Fibroblast of lung (primary cell): ENCODE results near the gene PER1. TPM values are rescaled to one million over a fixed set of nuclear protein-coding genes. Genes with fewer than 3 reads are reported as not detected.

ENCODE experiments used
- DNase-seq, 2 donors: peaks; one replicate each; pipeline versions ENCODE4 v3.0.0 to v3.0.0-alpha.2; 2010; ENCODE audit warnings: low read depth in 2 of 2
- H2AFZ ChIP-seq: 2 replicates; pipeline ENCODE4 v1.5.1; 2012; ENCODE audit warnings: low read length, control low read depth, inconsistent platforms
- H3K27ac ChIP-seq: 2 replicates; pipeline ENCODE4 v1.5.1; 2011; ENCODE audit warnings: low read length, control low read depth; ENCODE audit not compliant: insufficient read depth
- H3K27me3 ChIP-seq: 2 replicates; pipeline ENCODE4 v1.5.1; 2011; ENCODE audit warnings: mild to moderate bottlenecking, low read length; ENCODE audit not compliant: control insufficient read depth, insufficient read depth
- H3K36me3 ChIP-seq: 2 replicates; pipeline ENCODE4 v1.5.1; 2011; ENCODE audit warnings: low read length; ENCODE audit not compliant: control insufficient read depth, insufficient read depth
- H3K4me1 ChIP-seq: 2 replicates; pipeline ENCODE4 v1.5.1; 2011; ENCODE audit warnings: low read length; ENCODE audit not compliant: control insufficient read depth, insufficient read depth; ENCODE audit errors: extremely low read depth
- H3K4me2 ChIP-seq: 2 replicates; pipeline ENCODE4 v1.5.1; 2011; ENCODE audit warnings: low read length, control low read depth; ENCODE audit not compliant: insufficient read depth; ENCODE audit errors: extremely low read depth
- H3K4me3 ChIP-seq, 4 experiments: fragments of 200-600 bp in 1 of 4; sonication (generic) in 1 of 4; replicated peaks in 1 of 4; 2 replicates each; pipeline ENCODE4 v1.5.1; 2011 to 2016; ENCODE audit warnings: low read length in 4 of 4, low read depth in 3 of 4, mild to moderate bottlenecking in 3 of 4, control low read depth in 2 of 4, inconsistent platforms in 1 of 4, mixed read lengths in 1 of 4; ENCODE audit not compliant: insufficient read depth in 1 of 4; ENCODE audit errors: control extremely low read depth in 1 of 4
- H3K79me2 ChIP-seq: 2 replicates; pipeline ENCODE4 v1.5.1; 2012; ENCODE audit warnings: mild to moderate bottlenecking, low read length, inconsistent platforms; ENCODE audit not compliant: control insufficient read depth, insufficient read depth
- H3K9ac ChIP-seq: 2 replicates; pipeline ENCODE4 v1.5.1; 2011; ENCODE audit warnings: mild to moderate bottlenecking, low read length, control low read depth; ENCODE audit not compliant: insufficient read depth
- H3K9me3 ChIP-seq: 2 replicates; pipeline ENCODE4 v1.5.1; 2012; ENCODE audit warnings: low read depth, low read length; ENCODE audit not compliant: control insufficient read depth, insufficient read depth
- H4K20me1 ChIP-seq: 2 replicates; pipeline ENCODE4 v1.5.1; 2011; ENCODE audit warnings: low read length; ENCODE audit not compliant: control insufficient read depth, insufficient read depth; ENCODE audit errors: extremely low read depth
- EZH2 ChIP-seq: IDR thresholded peaks from 2 replicates; pipeline ENCODE4 v1.5.1; 2012; ENCODE audit warnings: low read length, control low read depth, mild to moderate bottlenecking; ENCODE audit errors: missing control alignments
- polyA plus RNA-seq, 2 donors: library from polyadenylated mRNA; depleted of rRNA in 1 of 2; stranded (reverse) in 1 of 2; unstranded in 1 of 2; fragments of >200 nt; gene quantifications; 2 replicates each; pipeline ENCODE4 v1.2.1, GENCODE V29; 2011 to 2012; ENCODE audit warnings: missing spikeins in 1 of 2
- total RNA-seq: library from RNA; depleted of rRNA; stranded (reverse); fragments of >200 nt; gene quantifications from 2 replicates; pipeline ENCODE4 v1.2.1, GENCODE V29; 2014
- TF ChIP-seq, protein P1 (sequence below), 2 donors: IDR thresholded peaks in 1 of 2; conservative IDR thresholded peaks in 1 of 2; 1 replicate in 1 of 2; 2 replicates in 1 of 2; pipeline ENCODE4 v1.5.1; 2011 to 2012; ENCODE audit warnings: low read length in 2 of 2, control low read depth in 1 of 2, inconsistent platforms in 1 of 2, low read depth in 1 of 2, mild to moderate bottlenecking in 1 of 2

The PER1 gene
- total and polyA plus RNA-seq, 2 donors (not counting 1 experiment from before 2014, with no cell fraction given), result 2.5 to 6.9 TPM

DNA sequence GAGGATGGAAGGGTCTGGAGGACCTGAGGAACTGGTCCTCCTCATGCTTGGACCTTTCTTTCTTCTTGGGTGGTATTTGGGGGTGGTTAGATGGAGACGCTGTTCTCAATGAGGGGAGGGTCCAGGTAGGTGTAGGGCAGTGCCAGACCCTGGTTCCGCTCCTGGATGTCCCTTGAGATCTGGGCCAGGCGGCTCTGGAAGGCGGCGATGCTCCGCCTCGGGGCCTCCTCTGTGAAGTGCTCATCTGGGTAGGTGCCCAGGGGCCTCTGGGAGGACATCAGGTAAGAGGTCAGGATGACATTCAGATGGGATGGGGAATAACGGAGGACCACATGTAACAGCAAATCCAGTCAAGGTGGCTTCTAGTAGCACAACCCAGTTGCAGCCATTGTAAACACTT is 55.7 kb downstream of the PER1 start:
- H3K4me3 ChIP-seq, result no peak overlapping the region
- H4K20me1 ChIP-seq, result no peaks in the 10 kb centered on the region
- H3K27ac ChIP-seq, result no peak overlapping the region
- H3K36me3 ChIP-seq, result no peaks in the 10 kb centered on the region
- no peaks in the 10 kb centered on the region for H3K9me3 ChIP-seq
- H3K9ac ChIP-seq, result no peak overlapping the region
- H2AFZ ChIP-seq, result no peak overlapping the region
- H3K79me2 ChIP-seq, result no peaks in the 10 kb centered on the region
- DNase-seq, result no peak
- no peak overlapping the region for H3K4me2 ChIP-seq
- TF ChIP-seq, protein P1, sequence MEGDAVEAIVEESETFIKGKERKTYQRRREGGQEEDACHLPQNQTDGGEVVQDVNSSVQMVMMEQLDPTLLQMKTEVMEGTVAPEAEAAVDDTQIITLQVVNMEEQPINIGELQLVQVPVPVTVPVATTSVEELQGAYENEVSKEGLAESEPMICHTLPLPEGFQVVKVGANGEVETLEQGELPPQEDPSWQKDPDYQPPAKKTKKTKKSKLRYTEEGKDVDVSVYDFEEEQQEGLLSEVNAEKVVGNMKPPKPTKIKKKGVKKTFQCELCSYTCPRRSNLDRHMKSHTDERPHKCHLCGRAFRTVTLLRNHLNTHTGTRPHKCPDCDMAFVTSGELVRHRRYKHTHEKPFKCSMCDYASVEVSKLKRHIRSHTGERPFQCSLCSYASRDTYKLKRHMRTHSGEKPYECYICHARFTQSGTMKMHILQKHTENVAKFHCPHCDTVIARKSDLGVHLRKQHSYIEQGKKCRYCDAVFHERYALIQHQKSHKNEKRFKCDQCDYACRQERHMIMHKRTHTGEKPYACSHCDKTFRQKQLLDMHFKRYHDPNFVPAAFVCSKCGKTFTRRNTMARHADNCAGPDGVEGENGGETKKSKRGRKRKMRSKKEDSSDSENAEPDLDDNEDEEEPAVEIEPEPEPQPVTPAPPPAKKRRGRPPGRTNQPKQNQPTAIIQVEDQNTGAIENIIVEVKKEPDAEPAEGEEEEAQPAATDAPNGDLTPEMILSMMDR (conservative IDR thresholded peaks at IDR 0.05 in 1 of 2, IDR thresholded peaks at IDR 0.05 in 1 of 2; ENCODE audit: low read depth in 1 of 2, low read length in 2 of 2), result no peak
- TF ChIP-seq EZH2, result no peak
- peaks cover 7% of the 10 kb centered on the region for H3K27me3 ChIP-seq
- H3K4me1 ChIP-seq, result no peaks in the 10 kb centered on the region

DNA sequence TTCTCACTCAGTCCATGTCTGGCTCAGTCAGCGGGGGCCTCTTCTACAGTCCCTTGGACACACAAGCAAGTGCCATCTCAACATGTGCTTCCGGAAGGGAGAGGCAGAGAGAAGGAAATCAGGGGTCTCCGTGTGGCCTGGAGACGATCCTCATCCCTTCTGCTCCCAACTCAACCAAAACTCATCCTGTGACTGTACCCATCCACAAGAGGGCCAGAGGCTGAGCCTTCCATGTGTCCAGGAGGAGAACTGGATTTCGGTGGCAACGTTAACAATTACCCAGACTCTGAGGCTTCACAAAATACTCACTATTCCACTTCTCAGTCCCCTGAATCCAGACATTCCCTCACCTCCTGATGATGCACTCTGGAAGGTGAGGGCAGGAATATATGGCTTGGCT is 56.8 kb downstream of the PER1 start:
- no peak for TF ChIP-seq EZH2
- TF ChIP-seq, protein P1 (conservative IDR thresholded peaks at IDR 0.05 in 1 of 2, IDR thresholded peaks at IDR 0.05 in 1 of 2; ENCODE audit: low read depth in 1 of 2, low read length in 2 of 2), result no peak
- Histone ChIP-seq H3K27me3 (peaks cover 8% of the 10 kb centered on the region), H3K4me2 (no peak overlapping the region), H3K36me3 (no peaks in the 10 kb centered on the region), H3K4me1 (no peaks in the 10 kb centered on the region), H3K27ac (no peak overlapping the region), H3K4me3 (no peak overlapping the region), H3K9me3 (no peaks in the 10 kb centered on the region), H4K20me1 (no peaks in the 10 kb centered on the region), H3K9ac (no peak overlapping the region), H3K79me2 (no peaks in the 10 kb centered on the region), H2AFZ (no peak overlapping the region)
- DNase-seq, result no peak

DNA sequence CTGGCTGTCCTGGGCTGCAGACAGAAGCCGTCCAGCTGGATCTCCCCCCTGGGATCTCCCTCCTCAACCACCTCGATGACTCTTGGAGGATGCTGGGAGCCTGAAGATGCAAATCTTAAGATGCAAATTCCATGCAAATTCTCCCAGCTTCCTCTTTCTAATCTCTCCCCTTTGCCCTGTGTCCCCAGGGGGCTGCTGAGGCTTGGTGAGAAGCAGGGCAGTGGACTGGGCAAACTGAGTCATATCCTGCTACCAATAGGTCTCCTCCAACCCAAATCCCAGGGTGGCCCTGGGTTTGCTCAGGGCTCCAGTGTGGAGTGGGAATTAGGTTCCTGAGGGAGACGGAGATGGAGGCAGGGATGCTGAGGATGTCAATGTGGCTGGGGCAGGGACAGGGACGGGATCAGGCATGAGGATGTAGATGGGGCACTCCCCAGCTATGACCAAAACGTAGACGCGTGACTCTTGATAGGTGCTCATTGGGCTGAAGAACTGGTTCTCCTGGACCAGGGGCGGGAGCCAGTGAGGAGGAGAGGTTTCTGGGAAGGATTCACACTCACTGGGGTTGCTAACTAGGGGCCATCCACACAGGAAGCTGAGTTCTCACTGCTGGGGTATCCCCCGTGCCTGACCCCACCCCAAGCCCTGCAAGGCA is 61.0 kb downstream of the PER1 start:
- peaks cover 17% of the 10 kb centered on the region for H3K27me3 ChIP-seq
- H2AFZ ChIP-seq, result no peak overlapping the region

More for the DNA sequence above, 61.0 kb downstream of the PER1 start:
- H3K9me3 ChIP-seq, result no peaks in the 10 kb centered on the region
- H4K20me1 ChIP-seq, result no peaks in the 10 kb centered on the region
- H3K4me1 ChIP-seq, result no peaks in the 10 kb centered on the region
- H3K9ac ChIP-seq, result no peak overlapping the region
- TF ChIP-seq EZH2, result no peak
- TF ChIP-seq, protein P1 (conservative IDR thresholded peaks at IDR 0.05 in 1 of 2, IDR thresholded peaks at IDR 0.05 in 1 of 2; ENCODE audit: low read depth in 1 of 2, low read length in 2 of 2), result no peak
- no peak for DNase-seq
- H3K4me2 ChIP-seq, result no peak overlapping the region
- H3K79me2 ChIP-seq, result no peaks in the 10 kb centered on the region
- H3K27ac ChIP-seq, result no peak overlapping the region
- H3K4me3 ChIP-seq, result no peak overlapping the region
- no peaks in the 10 kb centered on the region for H3K36me3 ChIP-seq

Other genes starting within 250 kb of the PER1 start
- 1.8 and 3.9 TPM in 2 replicates for gene RNF227, start 236.1 kb downstream of the PER1 start, total RNA-seq
- 2.2 and 2.8 TPM in 2 replicates for gene RNF227, start 236.1 kb downstream of the PER1 start, polyA plus RNA-seq
- gene KCNAB3, start 222.5 kb downstream of the PER1 start, total RNA-seq, result 0.26 and 0.33 TPM in 2 replicates
- gene KCNAB3, start 222.5 kb downstream of the PER1 start, polyA plus RNA-seq, result 0.69 and 1.3 TPM in 2 replicates
- gene TRAPPC1, start 220.5 kb downstream of the PER1 start, total RNA-seq, result 38.3 and 61.9 TPM in 2 replicates
- gene TRAPPC1, start 220.5 kb downstream of the PER1 start, polyA plus RNA-seq, result 342 and 409 TPM in 2 replicates
- gene CNTROB, start 220.2 kb downstream of the PER1 start, total RNA-seq, result 12.8 and 17.2 TPM in 2 replicates
- gene CNTROB, start 220.2 kb downstream of the PER1 start, polyA plus RNA-seq, result 12.6 and 20.8 TPM in 2 replicates
- not detected in 2 replicates for gene GUCY2D, start 149.8 kb downstream of the PER1 start, total RNA-seq
- gene GUCY2D, start 149.8 kb downstream of the PER1 start, polyA plus RNA-seq, result not detected in 2 replicates
- gene ALOX15B, start 113.3 kb downstream of the PER1 start, total RNA-seq, result not detected in 2 replicates
- not detected in 2 replicates for gene ALOX15B, start 113.3 kb downstream of the PER1 start, polyA plus RNA-seq
- not detected in 2 replicates for gene ALOX12B, start 64.7 kb downstream of the PER1 start, total RNA-seq
- gene ALOX12B, start 64.7 kb downstream of the PER1 start, polyA plus RNA-seq, result not detected in 2 replicates
- gene ALOXE3, start 33.9 kb downstream of the PER1 start, total RNA-seq, result not detected in 2 replicates
- gene ALOXE3, start 33.9 kb downstream of the PER1 start, polyA plus RNA-seq, result 0.01 and 0.03 TPM in 2 replicates
- under 0.01 TPM in 1 of 2 replicates, not detected in the other for gene HES7, start 28.3 kb downstream of the PER1 start, total RNA-seq
- not detected in 2 replicates for gene HES7, start 28.3 kb downstream of the PER1 start, polyA plus RNA-seq
- 3.6 and 8.1 TPM in 2 replicates for gene VAMP2, start 10.5 kb upstream of the PER1 start, total RNA-seq
- 12.2 and 14.2 TPM in 2 replicates for gene VAMP2, start 10.5 kb upstream of the PER1 start, polyA plus RNA-seq
- gene TMEM107, start 24.0 kb upstream of the PER1 start, total RNA-seq, result 15.4 and 36.0 TPM in 2 replicates
- gene TMEM107, start 24.0 kb upstream of the PER1 start, polyA plus RNA-seq, result 9.8 and 13.0 TPM in 2 replicates
- 6.9 and 11.4 TPM in 2 replicates for gene BORCS6, start 37.8 kb upstream of the PER1 start, total RNA-seq
- gene BORCS6, start 37.8 kb upstream of the PER1 start, polyA plus RNA-seq, result 2.8 and 2.9 TPM in 2 replicates
- 0.26 and 8.4 TPM in 2 replicates for gene AURKB, start 58.2 kb upstream of the PER1 start, total RNA-seq
- 7.5 and 37.8 TPM in 2 replicates for gene AURKB, start 58.2 kb upstream of the PER1 start, polyA plus RNA-seq
- gene CTC1, start 95.7 kb upstream of the PER1 start, total RNA-seq, result 4.6 and 5.0 TPM in 2 replicates
- gene CTC1, start 95.7 kb upstream of the PER1 start, polyA plus RNA-seq, result 4.7 and 6.9 TPM in 2 replicates
- 9.4 and 11.3 TPM in 2 replicates for gene PFAS, start 96.9 kb upstream of the PER1 start, total RNA-seq
- 9.8 and 20.8 TPM in 2 replicates for gene PFAS, start 96.9 kb upstream of the PER1 start, polyA plus RNA-seq
- gene RANGRF, start 136.3 kb upstream of the PER1 start, total RNA-seq, result 12.1 and 15.4 TPM in 2 replicates
- 19.8 and 25.9 TPM in 2 replicates for gene RANGRF, start 136.3 kb upstream of the PER1 start, polyA plus RNA-seq
- gene SLC25A35, start 143.0 kb upstream of the PER1 start, total RNA-seq, result 0.77 and 1.7 TPM in 2 replicates
- 1.1 and 2.7 TPM in 2 replicates for gene SLC25A35, start 143.0 kb upstream of the PER1 start, polyA plus RNA-seq
- not detected in 2 replicates for gene ARHGEF15, start 157.8 kb upstream of the PER1 start, total RNA-seq
- not detected in 2 replicates for gene ARHGEF15, start 157.8 kb upstream of the PER1 start, polyA plus RNA-seq
- gene ODF4, start 187.4 kb upstream of the PER1 start, total RNA-seq, result not detected in 2 replicates
- gene ODF4, start 187.4 kb upstream of the PER1 start, polyA plus RNA-seq, result not detected in 2 replicates
- gene RPL26, start 230.8 kb upstream of the PER1 start, total RNA-seq, result 2,663 and 4,635 TPM in 2 replicates
- 3,934 and 4,116 TPM in 2 replicates for gene RPL26, start 230.8 kb upstream of the PER1 start, polyA plus RNA-seq
- gene RNF222, start 245.4 kb upstream of the PER1 start, total RNA-seq, result not detected in 2 replicates
- gene RNF222, start 245.4 kb upstream of the PER1 start, polyA plus RNA-seq, result not detected in 2 replicates